ENCODE results near the gene CERKL. TPM values are rescaled to one million over a fixed set of nuclear protein-coding genes. Genes with fewer than 3 reads are reported as not detected.

Gene CERKL
- total RNA-seq, 6 experiments from 2014 or later = 0.37 TPM; not detected in 5

DNA sequence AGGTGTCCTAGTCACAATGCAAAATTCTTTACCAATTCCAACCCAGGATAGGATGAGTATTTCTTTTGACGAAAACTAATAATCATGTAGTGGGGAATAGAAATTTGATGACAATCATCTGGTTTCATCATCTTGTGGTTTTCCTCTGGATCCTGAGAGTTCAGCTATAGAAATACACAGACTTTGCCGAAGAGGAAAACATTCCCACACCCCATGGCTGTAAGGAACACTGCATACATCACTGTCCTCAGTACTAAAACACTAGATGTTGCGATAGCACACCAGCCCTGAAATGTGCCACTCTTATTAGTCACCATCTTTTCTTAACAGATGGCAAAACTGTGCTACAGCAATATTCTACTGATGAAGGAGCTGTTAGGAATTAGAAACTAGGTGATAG is 29.4 kb downstream of the CERKL start:
- H3K4me1 ChIP-seq = no peaks in the 10 kb centered on the region
- no peaks in the 10 kb centered on the region for H3K9me3 ChIP-seq
- intact Hi-C loops (cut with DNase I) = no loop called here
- TF ChIP-seq POLR2A (IDR thresholded peaks at IDR 0.05) (no peak), CTCF (IDR thresholded peaks at IDR 0.05) (no peak)
- H3K27me3 ChIP-seq = no peaks in the 10 kb centered on the region
- ATAC-seq = no peak
- DNase-seq = no peak
- no peak overlapping the region for H3K27ac ChIP-seq
- H3K36me3 ChIP-seq = no peaks in the 10 kb centered on the region
- WGBS (ENCODE audit: insufficient coverage, low coverage, low lambda C conversion rate, missing lambda C conversion rate) = 46% methylated on average over 3 of the region's 3 CpGs
- H3K4me3 ChIP-seq = no peak overlapping the region

- TF ChIP-seq CTCF (IDR thresholded peaks at IDR 0.05) (no peak), POLR2A (IDR thresholded peaks at IDR 0.05) (no peak)
- Histone ChIP-seq H3K27ac (no peak overlapping the region), H3K4me3 (no peak overlapping the region), H3K36me3 (no peaks in the 10 kb centered on the region), H3K9me3 (no peaks in the 10 kb centered on the region), H3K27me3 (no peaks in the 10 kb centered on the region), H3K4me1 (no peaks in the 10 kb centered on the region)
- ATAC-seq = peak in 3 of 4 donors; percentile 31 to 86 (median 64)
- no peak for DNase-seq
- intact Hi-C loops (cut with DNase I) = no loop called here
These were observed 30.2 kb downstream of the CERKL start for GRCh38 chr2:181626671-181627070.

DNA sequence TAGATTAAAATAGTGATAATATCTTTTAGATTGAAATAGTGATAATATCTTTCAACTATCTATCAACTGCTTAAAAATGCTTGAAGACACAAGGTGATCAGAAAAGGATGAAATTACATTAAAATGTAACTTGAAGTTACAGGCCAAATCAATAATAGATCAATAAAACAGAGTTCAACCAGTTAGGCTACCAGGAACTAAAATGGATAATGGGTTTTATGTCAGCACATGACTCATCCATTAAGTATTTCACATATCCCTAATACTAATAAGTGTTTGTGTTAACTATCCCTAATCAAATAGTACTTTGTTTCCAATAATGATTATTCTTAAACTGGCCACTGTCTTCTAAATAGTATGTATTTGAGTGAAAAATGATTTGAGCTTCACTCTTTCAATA is 33.7 kb downstream of the CERKL start:
- H3K4me1 ChIP-seq = no peaks in the 10 kb centered on the region
- H3K9me3 ChIP-seq = no peaks in the 10 kb centered on the region
- intact Hi-C loops (cut with DNase I) = no loop called here
- no peak overlapping the region for H3K27ac ChIP-seq
- no peak for TF ChIP-seq POLR2A (IDR thresholded peaks at IDR 0.05)
- no peak for TF ChIP-seq CTCF (IDR thresholded peaks at IDR 0.05)
- no peaks in the 10 kb centered on the region for H3K36me3 ChIP-seq
- H3K4me3 ChIP-seq = no peak overlapping the region
- ATAC-seq (peak in 1 of 4 donors; percentile 77), DNase-seq (no peak)
- H3K27me3 ChIP-seq = no peaks in the 10 kb centered on the region

- TF ChIP-seq POLR2A (IDR thresholded peaks at IDR 0.05) (no peak), CTCF (IDR thresholded peaks at IDR 0.05) (no peak)
- no peak overlapping the region for H3K27ac ChIP-seq
- H3K4me3 ChIP-seq = no peak overlapping the region
- DNase-seq (no peak), ATAC-seq (no peak)
- no peaks in the 10 kb centered on the region for H3K27me3 ChIP-seq
- no peaks in the 10 kb centered on the region for H3K36me3 ChIP-seq
- no peaks in the 10 kb centered on the region for H3K9me3 ChIP-seq
- intact Hi-C loops (cut with DNase I) = no loop called here
- H3K4me1 ChIP-seq = no peaks in the 10 kb centered on the region
- WGBS (ENCODE audit: insufficient coverage, low coverage, low lambda C conversion rate, missing lambda C conversion rate) = 59% methylated on average over 2 of the region's 3 CpGs
These were observed 35.0 kb downstream of the CERKL start for GRCh38 chr2:181621779-181622490.

GRCh38 chr2:181619516-181619915 is 37.4 kb downstream of the CERKL start:
- ATAC-seq (no peak), DNase-seq (no peak)
- H3K9me3 ChIP-seq = no peaks in the 10 kb centered on the region
- H3K4me1 ChIP-seq = no peaks in the 10 kb centered on the region
- no peaks in the 10 kb centered on the region for H3K36me3 ChIP-seq
- TF ChIP-seq CTCF (IDR thresholded peaks at IDR 0.05) = no peak
- 27% methylated on average over 2 of the region's 2 CpGs for WGBS (ENCODE audit: insufficient coverage, low coverage, low lambda C conversion rate, missing lambda C conversion rate)
- H3K27ac ChIP-seq = no peak overlapping the region
- no peak overlapping the region for H3K4me3 ChIP-seq
- intact Hi-C loops (cut with DNase I) = no loop called here
- H3K27me3 ChIP-seq = no peaks in the 10 kb centered on the region
